HAP-1 (cell line): ENCODE measurements around the gene GYG2.
A peak's percentile ranks its signal among the peaks of the same experiment; 100 is the strongest.
"Not testable (repeated sequence)": the region's sequence is repeated elsewhere in the genome, so short reads cannot be mapped to it uniquely, and the experiment has no call there.

Experiments
- DNase-seq, 2 experiments: peaks; one replicate each; pipeline ENCODE4 v3.0.0-alpha.2; 2016 to 2020; ENCODE audit warnings: low spot score in 2 of 2
- H3K27me3 ChIP-seq: fragments of 250-450 bp; sonication (Bioruptor Pico); 2 replicates; pipeline ENCODE4 v1.5.1; 2020; ENCODE audit warnings: low read depth, mild to moderate bottlenecking, moderate library complexity
- H3K36me3 ChIP-seq: fragments of 250-450 bp; sonication (Bioruptor Pico); replicated peaks from 2 replicates; pipeline ENCODE4 v1.5.1; 2020; ENCODE audit warnings: mild to moderate bottlenecking
- H3K4me1 ChIP-seq: fragments of 250-450 bp; sonication (Bioruptor Pico); 2 replicates; pipeline ENCODE4 v1.5.1; 2020; ENCODE audit warnings: mild to moderate bottlenecking
- H3K4me3 ChIP-seq: fragments of 250-450 bp; sonication (Bioruptor Pico); 2 replicates; pipeline ENCODE4 v1.5.1; 2020; ENCODE audit warnings: mild to moderate bottlenecking, moderate library complexity
- H3K9me3 ChIP-seq: fragments of 250-450 bp; sonication (Bioruptor Pico); 2 replicates; pipeline ENCODE4 v1.5.1; 2020; ENCODE audit warnings: mild to moderate bottlenecking, moderate library complexity
- in situ Hi-C: fragments of 300-500 bp; cut with MboI; formaldehyde crosslinking; loops from 3 replicates; pipeline ENCODE4 v1.14.3; 2020; ENCODE audit warnings: low sequenced_read_pairs, inconsistent platforms, mixed read lengths

Gene GYG2

DNA sequence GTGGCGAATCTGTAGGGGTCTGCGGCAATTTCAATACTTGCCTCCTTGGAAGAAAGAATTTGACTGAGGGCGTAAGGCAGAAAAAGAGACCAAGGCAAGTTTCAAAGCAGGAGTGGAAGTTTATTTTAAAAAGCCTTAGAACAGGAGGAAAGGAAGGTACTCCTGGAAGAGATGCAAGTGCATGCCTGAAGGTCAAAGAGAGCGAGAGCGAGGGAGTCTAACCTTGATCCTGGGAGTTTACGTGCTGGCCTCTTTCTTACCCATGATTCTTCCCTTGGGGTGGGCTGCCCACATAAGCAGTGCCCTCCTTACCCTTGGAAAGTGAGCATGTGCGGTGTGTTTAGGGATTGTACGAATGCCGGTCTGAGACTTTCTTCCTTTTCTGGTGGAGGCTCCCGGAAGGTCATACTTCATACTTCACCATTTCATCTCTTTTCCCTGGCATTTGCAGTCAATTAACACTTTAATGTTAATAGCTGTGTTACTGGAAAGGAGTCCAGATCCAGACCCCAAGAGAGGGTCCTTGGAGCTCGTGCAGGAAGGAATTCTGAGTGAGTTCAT lies 60.4 kb downstream of the GYG2 start:
- H3K4me1 ChIP-seq = peaks cover 11% of the 10 kb centered on the region
- H3K9me3 ChIP-seq = no peaks in the 10 kb centered on the region
- DNase-seq = no peak
- no peaks in the 10 kb centered on the region for H3K36me3 ChIP-seq
- H3K4me3 ChIP-seq = no peak overlapping the region
- no peaks in the 10 kb centered on the region for H3K27me3 ChIP-seq
- in situ Hi-C loops = loop anchor here (25.0 kb wide), 1 partner anchor 748 kb away; no protein-coding TSS in a partner anchor

DNA sequence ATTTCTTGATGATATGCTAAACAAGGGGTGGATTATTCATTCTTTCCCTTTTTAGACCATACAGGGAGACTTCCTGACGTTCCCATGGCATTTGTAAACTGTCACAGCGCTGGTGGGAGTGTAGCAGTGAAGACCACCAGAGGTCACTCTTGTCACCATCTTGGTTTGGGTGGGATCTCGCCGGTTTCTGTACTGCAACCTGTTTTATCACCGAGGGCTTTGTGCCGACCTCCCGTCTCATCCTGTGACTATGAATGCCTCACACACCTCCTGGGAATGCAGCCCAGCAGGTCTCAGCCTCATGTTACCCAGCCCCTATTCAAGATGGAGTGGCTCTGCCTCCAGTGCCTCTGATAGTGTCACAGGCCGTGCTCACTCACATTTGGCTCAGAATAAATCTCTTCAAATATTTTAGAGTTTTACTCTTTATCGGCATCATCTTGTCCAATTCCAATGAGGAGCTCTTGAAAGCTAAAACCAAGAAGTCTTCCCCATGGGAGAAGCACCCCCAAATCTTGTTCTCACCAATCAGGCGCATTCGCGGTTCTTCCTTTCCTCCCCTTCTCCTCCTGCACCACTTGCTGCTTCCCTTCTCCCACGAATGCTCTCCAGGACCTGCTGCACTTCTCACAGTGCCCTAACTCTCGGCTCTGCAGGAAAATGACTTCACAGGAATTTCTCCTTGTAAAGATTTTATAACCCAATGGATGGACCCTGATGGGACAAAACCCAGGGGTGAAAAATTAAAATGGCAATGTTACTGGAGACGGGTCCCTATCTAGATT lies 61.2 kb downstream of the GYG2 start:
- not testable (repeated sequence) for H3K9me3 ChIP-seq, H3K27me3 ChIP-seq, H3K4me3 ChIP-seq, H3K36me3 ChIP-seq
- in situ Hi-C loops = loop anchor here (25.0 kb wide), 1 partner anchor 747 kb away; no protein-coding TSS in a partner anchor
- peak; percentile 24 to 68 for DNase-seq
- peaks cover 16% of the 10 kb centered on the region for H3K4me1 ChIP-seq

DNA sequence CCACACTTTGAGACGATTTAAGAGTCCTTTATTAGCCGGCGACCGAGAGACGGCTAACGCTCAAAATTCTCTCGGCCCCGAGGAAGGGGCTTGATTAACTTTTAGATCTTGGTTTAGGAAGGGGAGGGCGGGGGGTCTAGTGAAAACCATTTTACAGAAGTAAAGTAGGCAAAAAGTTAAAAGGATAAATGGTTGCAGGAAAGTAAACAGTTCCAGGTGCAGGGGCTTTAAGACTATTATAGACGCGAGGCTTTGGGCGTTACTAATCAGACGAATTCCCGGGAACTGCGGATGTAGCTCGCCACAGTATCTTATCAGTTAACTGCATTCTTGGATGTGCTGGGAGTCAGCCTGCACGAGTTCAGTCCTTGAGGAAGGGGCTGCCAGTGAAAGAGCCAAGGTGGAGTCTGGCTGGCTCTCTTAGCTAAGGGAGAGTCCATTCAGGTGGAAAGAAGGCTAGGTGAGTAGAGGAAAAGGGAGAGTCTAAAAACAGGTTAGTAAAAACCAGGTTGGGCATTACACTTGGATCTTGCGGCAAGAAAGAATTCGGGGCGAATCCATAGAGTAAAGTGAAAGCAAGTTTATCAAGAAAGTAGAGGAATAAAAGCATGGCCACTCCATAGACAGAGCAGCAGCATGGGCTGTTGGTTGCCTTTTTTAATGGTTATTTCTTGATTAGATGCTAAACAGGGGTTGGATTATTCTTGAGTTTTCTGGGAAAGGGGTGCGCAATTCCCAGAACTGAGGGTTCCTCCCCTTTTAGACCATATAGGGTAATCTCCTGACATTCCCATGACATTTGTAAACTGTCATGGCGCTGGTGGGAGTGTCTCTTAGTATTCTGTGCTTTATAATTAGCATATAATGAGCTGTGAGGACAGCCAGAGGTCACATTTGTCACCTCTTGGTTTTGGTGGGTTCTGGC lies 62.1 kb downstream of the GYG2 start:
- in situ Hi-C loops = loop anchor here (25.0 kb wide), 1 partner anchor 747 kb away; no protein-coding TSS in a partner anchor
- not testable (repeated sequence) for DNase-seq, H3K4me3 ChIP-seq

DNA sequence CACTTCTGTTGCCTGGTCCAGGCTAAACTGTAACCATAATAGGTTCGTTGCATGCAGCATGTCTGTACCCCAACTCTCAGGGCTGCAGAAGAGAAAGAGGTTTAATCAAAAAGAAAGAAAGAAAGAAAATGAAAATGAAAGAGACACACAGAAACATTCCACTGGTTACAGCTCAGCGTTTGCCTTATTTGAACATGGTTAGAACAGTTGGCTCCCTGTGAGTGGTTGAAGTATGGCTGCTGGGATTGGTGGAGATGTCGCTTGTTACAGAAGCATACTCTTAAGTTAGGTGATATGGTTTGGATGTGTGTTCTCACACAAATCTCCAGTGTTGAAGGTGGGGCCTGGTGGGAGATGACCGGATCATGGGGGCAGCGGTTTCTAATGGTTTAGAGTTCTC lies 64.1 kb downstream of the GYG2 start:
- Histone ChIP-seq H3K4me1 (peaks cover 13% of the 10 kb centered on the region), H3K9me3 (no peaks in the 10 kb centered on the region; the same call in 1 of the 2 replicates), H3K36me3 (no peaks in the 10 kb centered on the region), H3K4me3 (no peak overlapping the region), H3K27me3 (no peaks in the 10 kb centered on the region)
- no peak for DNase-seq
- in situ Hi-C loops = loop anchor here (25.0 kb wide), 1 partner anchor 744 kb away; no protein-coding TSS in a partner anchor

More for the DNA sequence above, 62.1 kb downstream of the GYG2 start:
- H3K9me3 ChIP-seq, H3K27me3 ChIP-seq, H3K36me3 ChIP-seq: not testable (repeated sequence)
- H3K4me1 ChIP-seq = peaks cover 20% of the 10 kb centered on the region

DNA sequence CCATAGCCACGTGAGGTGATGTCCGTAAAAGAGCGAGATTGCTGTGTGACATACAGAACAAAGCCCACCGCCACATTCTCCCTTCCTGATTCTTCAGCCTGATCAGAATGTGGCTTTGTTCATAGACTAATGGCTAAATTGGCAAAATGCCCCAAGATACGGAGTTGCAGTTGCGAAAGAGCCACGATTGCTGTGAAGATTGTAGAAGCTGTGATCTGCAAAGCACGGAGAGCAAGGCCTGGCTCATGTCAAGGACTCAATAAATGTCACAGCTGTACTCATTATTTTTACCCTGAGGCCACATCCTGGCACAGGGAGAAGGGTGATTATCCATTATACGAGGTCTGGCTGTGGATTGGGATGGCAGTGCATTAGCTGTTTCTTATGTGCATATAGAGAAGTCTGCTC lies 66.2 kb downstream of the GYG2 start:
- Histone ChIP-seq H3K9me3 (no peaks in the 10 kb centered on the region; the same call in 1 of the 2 replicates), H3K4me1 (peaks cover 13% of the 10 kb centered on the region), H3K4me3 (no peak overlapping the region), H3K27me3 (no peaks in the 10 kb centered on the region), H3K36me3 (no peaks in the 10 kb centered on the region)
- peak; percentile 70 to 71 for DNase-seq
- in situ Hi-C loops = loop anchor here (25.0 kb wide), 1 partner anchor 742 kb away; no protein-coding TSS in a partner anchor

DNA sequence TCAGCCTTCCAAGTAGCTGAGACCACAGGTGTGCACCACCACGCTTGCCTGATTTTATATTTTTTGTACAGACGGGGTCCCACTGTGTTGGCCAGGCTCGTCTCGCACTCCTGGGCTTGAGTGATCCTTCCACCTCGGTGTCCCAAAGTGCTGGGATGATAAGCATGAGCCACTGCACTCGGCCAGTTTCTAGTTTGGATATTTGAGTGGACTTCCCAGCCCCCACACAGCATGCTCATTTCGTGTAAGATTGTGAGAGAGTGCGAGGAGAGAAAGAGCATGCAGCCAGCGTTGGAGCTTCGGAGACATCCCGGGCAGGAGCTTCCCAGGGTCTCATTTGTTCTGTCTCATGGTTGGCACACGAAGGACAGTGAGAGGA lies 68.6 kb downstream of the GYG2 start:
- Histone ChIP-seq H3K4me3 (no peak overlapping the region), H3K36me3 (no peaks in the 10 kb centered on the region), H3K27me3 (no peaks in the 10 kb centered on the region), H3K9me3 (no peaks in the 10 kb centered on the region; the same call in 1 of the 2 replicates), H3K4me1 (peaks cover 10% of the 10 kb centered on the region; the same call in 1 of the 2 replicates)
- in situ Hi-C loops = loop anchor here (25.0 kb wide), 1 partner anchor 740 kb away; no protein-coding TSS in a partner anchor
- no peak for DNase-seq

DNA sequence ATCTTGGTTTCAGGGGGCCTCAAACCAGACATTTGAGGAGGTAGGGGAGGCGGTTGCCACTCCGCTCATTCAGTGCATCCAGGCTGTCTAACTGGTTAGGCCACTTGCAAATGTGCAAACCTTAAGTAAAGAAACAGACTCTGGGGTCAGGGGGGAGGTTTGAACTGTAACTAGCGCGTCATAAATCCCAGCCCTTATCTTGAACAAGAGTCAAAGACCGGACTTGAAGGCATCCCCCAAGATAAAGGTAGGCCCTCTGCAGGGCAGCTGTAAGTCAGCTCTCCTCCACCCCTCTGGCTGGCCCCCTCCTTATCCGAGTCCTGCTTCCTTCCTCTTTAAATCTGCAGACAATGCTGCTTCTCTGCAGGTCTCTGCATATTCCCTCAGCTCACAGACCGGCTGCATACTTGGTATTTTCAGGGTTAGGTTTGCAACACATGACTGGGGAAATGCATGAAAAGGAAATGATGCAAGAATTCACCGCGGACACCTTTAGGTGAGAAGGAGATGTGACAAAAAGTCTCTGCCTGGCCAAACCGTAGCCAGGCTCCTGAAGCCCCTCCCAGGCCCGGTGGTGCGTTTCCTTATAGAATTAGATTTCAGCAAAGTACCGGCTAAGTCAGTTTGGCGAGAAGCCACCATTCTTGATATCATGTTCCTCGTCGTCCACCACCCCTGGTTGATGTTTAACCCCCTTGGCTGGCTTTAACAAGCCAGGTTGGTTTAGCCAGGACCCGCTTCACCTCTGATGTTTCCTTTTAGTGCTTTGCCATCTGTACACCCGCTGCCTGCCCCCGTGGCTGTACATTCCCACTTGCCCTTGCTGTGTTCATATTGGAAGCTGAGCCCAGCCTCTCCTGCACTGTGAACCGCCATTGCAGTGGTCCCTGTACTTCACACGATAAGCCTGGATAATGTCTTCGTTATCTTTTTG lies 69.2 kb downstream of the GYG2 start:
- H3K4me1 ChIP-seq, H3K4me3 ChIP-seq, H3K9me3 ChIP-seq, H3K27me3 ChIP-seq, DNase-seq, H3K36me3 ChIP-seq: not testable (repeated sequence)
- in situ Hi-C loops = loop anchor here (25.0 kb wide), 1 partner anchor 739 kb away; no protein-coding TSS in a partner anchor

DNA sequence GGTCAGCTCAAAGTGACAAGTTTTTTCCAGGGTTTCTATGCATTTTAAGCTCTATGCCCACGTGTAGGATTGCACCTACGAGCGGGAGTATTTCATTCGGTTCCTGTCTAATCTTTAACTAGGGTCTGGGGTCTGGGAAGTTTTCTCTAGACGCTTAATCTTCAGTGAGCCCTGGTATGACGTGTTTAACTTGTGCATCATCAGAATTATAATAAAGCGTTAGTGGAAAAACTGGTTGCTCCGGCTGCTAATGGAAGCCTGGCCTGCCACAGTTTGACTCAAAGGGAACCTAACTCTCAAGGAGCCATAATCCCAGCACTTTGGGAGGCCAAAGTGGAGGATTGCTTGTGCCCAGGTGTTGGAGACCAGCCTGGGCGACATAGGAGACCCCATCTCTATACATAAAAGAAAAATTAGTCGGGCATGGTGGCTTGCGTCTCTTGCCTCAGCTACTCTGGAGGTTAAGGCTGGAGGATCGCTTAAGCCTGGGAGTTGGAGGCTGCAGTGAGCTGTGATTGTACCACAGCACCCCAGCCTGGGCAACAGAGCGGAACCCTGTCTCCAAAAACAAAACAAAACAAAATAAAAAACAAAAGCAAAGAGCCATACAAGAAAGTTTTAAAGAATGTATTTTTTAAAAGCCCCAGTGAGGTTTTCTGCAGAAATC lies 70.2 kb downstream of the GYG2 start:
- no peak for DNase-seq
- Histone ChIP-seq H3K9me3 (peaks cover 2% of the 10 kb centered on the region; the same call in 1 of the 2 replicates), H3K36me3 (no peaks in the 10 kb centered on the region), H3K27me3 (no peaks in the 10 kb centered on the region), H3K4me3 (no peak overlapping the region), H3K4me1 (peaks cover 10% of the 10 kb centered on the region; the same call in 1 of the 2 replicates)
- in situ Hi-C loops = loop anchor here (25.0 kb wide), 1 partner anchor 738 kb away; no protein-coding TSS in a partner anchor

DNA sequence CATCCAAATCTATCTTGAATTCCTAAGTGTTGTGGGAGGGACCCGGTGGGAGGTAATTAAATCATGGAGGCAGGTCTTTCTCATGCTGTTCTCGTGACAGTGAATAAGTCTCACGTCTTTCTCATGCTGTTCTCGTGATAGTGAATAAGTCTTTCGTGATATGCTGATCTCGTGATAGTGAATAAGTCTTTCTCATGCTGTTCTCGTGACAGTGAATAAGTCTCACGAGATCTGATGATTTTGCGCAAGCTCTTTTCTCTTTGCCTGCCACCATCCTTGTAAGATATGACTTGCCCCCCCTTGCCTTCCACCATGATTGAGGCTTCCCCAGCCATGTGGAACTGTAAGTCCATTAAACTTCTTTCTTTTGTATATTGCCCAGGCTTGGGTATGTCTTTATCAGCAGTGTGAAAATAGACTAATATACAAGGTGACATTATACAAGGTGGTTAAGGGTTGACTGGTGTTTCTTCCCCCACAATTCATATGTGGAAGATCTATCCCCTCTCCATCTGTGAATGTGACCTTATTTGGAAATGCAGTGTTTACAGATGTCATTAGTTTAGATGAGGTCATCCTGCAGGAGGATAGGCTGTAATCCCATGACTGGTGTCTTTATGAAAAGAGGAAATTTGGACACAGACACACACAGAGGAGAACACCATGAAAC lies 72.8 kb downstream of the GYG2 start:
- H3K9me3 ChIP-seq = peaks cover 2% of the 10 kb centered on the region; the same call in 1 of the 2 replicates
- H3K4me1 ChIP-seq = no peaks in the 10 kb centered on the region
- H3K36me3 ChIP-seq = no peaks in the 10 kb centered on the region
- H3K27me3 ChIP-seq = no peaks in the 10 kb centered on the region
- in situ Hi-C loops = no loop called here
- no peak for DNase-seq
- no peak overlapping the region for H3K4me3 ChIP-seq

DNA sequence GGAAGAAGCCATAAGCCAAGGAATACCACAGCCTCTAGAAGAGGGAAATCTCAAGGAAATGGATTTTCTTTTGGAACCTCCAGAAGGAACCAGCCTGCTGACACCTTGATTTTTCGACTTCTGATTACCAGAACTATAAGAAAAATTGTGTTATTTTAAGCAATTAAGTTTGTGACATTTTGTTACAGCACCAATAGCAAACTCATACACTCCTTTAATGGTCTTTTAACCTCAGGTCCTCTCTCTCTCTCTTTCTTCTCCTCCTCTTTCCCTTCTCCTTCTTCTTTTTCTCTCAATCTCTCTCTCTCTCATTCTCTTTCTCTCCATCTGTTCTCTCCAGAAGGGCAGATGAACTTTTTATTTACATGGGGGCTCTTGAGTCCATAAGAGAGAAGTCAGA lies 74.1 kb downstream of the GYG2 start:
- DNase-seq = no peak
- Histone ChIP-seq H3K4me3 (no peak overlapping the region), H3K27me3 (no peaks in the 10 kb centered on the region), H3K9me3 (peaks cover 2% of the 10 kb centered on the region; the same call in 1 of the 2 replicates), H3K36me3 (no peaks in the 10 kb centered on the region), H3K4me1 (no peaks in the 10 kb centered on the region)
- in situ Hi-C loops = no loop called here

DNA sequence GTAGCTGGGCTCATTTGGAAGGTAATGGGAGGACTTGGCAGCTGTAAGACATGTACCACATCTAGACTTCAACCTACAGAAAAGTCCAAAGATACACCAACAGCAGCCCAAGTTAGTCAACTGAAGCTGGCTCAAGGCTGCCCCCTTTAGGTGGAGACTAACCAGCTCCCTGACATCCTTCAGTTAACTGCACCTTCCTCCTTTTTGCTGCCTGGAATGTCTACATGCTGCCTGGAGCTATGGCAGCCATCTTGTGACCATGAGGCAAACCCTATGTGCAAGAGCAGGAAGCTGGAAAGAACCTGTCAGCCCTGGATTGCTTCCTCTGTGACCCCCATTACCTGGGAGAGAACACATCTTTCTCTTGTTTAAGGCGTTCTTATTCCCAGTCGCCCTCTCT lies 74.6 kb downstream of the GYG2 start:
- peaks cover 2% of the 10 kb centered on the region; the same call in 1 of the 2 replicates for H3K9me3 ChIP-seq
- no peak overlapping the region for H3K4me3 ChIP-seq
- H3K27me3 ChIP-seq = no peaks in the 10 kb centered on the region
- in situ Hi-C loops = no loop called here
- no peaks in the 10 kb centered on the region for H3K36me3 ChIP-seq
- no peaks in the 10 kb centered on the region for H3K4me1 ChIP-seq
- no peak for DNase-seq

DNA sequence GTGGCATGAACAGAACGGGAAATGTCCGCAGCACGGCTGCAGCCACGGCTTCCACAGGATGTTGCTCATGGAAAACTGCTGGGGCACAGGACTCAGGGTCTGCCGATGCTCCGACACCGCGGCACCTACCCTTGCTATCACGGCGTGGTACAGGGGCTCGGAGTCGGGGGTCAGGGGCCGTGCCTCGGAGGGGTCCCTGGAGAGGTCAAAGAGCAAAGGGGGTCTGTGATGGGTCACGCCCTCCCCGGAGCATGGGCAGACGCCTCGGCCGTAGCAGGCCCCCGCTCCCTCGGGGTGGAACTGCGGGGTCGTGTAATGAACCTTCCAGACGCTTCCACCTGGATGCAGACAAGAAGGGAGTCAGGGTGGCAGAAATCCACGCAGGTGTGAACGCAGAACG lies 78.6 kb downstream of the GYG2 start:
- Histone ChIP-seq H3K4me1 (no peaks in the 10 kb centered on the region), H3K9me3 (peaks cover 2% of the 10 kb centered on the region; the same call in 1 of the 2 replicates), H3K27me3 (no peaks in the 10 kb centered on the region), H3K4me3 (no peak overlapping the region), H3K36me3 (no peaks in the 10 kb centered on the region)
- DNase-seq = no peak
- in situ Hi-C loops = no loop called here
